ENCODE measurements around the gene PANX3. TPM values are rescaled to one million over a fixed set of nuclear protein-coding genes. Genes with fewer than 3 reads are reported as not detected.

Gene PANX3
- total and polyA plus RNA-seq, 8 donors: not detected

- DNase-seq: no peak
- H3K9me3 ChIP-seq: no peaks in the 10 kb centered on the region
- intact Hi-C loops (cut with DNase I): no loop called here
- no peaks in the 10 kb centered on the region for H3K27me3 ChIP-seq
- no peak for ATAC-seq
- no peak overlapping the region for H3K4me3 ChIP-seq
- no peak for FAIRE-seq
- TF ChIP-seq CTCF (IDR thresholded peaks at IDR 0.05): no peak
- no peaks in the 10 kb centered on the region for H3K4me1 ChIP-seq
- no peaks in the 10 kb centered on the region for H3K36me3 ChIP-seq
- 91 to 95% methylated on average over 5 of the region's 5 CpGs for WGBS, 2 donors
- H3K27ac ChIP-seq: no peak overlapping the region
These were observed 46.7 kb downstream of the PANX3 start for GRCh38 chr11:124657904-124658303.

- no peak for TF ChIP-seq CTCF (IDR thresholded peaks at IDR 0.05)
- intact Hi-C loops (cut with DNase I): no loop called here
- WGBS, 2 donors: 74 to 84% methylated on average over 3 of the region's 3 CpGs
- no peak overlapping the region for H3K4me3 ChIP-seq
- H3K4me1 ChIP-seq: no peaks in the 10 kb centered on the region
- no peak for DNase-seq
- no peak overlapping the region for H3K27ac ChIP-seq
- H3K9me3 ChIP-seq: no peaks in the 10 kb centered on the region
- FAIRE-seq: no peak
- no peaks in the 10 kb centered on the region for H3K36me3 ChIP-seq
- ATAC-seq: no peak
- H3K27me3 ChIP-seq: no peaks in the 10 kb centered on the region
These were observed 47.3 kb downstream of the PANX3 start for GRCh38 chr11:124658501-124658900.

GRCh38 chr11:124658986-124659385 is 47.8 kb downstream of the PANX3 start:
- Histone ChIP-seq H3K4me3 (no peak overlapping the region), H3K27ac (no peak overlapping the region), H3K36me3 (no peaks in the 10 kb centered on the region), H3K9me3 (no peaks in the 10 kb centered on the region), H3K27me3 (no peaks in the 10 kb centered on the region), H3K4me1 (no peaks in the 10 kb centered on the region)
- intact Hi-C loops (cut with DNase I): no loop called here
- FAIRE-seq (no peak), ATAC-seq (no peak), DNase-seq (no peak)
- TF ChIP-seq CTCF (IDR thresholded peaks at IDR 0.05): no peak
- 89 to 94% methylated on average over 1 of the region's 1 CpG for WGBS, 2 donors

GRCh38 chr11:124661553-124661952 is 50.3 kb downstream of the PANX3 start:
- DNase-seq (no peak), FAIRE-seq (no peak), ATAC-seq (no peak)
- Histone ChIP-seq H3K4me3 (no peak overlapping the region), H3K4me1 (no peaks in the 10 kb centered on the region), H3K27me3 (no peaks in the 10 kb centered on the region), H3K9me3 (no peaks in the 10 kb centered on the region), H3K27ac (no peak overlapping the region), H3K36me3 (no peaks in the 10 kb centered on the region)
- intact Hi-C loops (cut with DNase I): loop anchor here (10.0 kb wide), 2 partner anchors 93 to 173 kb away; partner anchors contain the start of gene VSIG2 (in 1 of the 3)
- TF ChIP-seq CTCF (IDR thresholded peaks at IDR 0.05): no peak

GRCh38 chr11:124662106-124662505 is 50.9 kb downstream of the PANX3 start:
- Histone ChIP-seq H3K4me1 (no peaks in the 10 kb centered on the region), H3K36me3 (no peaks in the 10 kb centered on the region), H3K27ac (no peak overlapping the region), H3K4me3 (no peak overlapping the region), H3K9me3 (no peaks in the 10 kb centered on the region), H3K27me3 (no peaks in the 10 kb centered on the region)
- FAIRE-seq (no peak), ATAC-seq (no peak), DNase-seq (no peak)
- WGBS, 2 donors: 79 to 81% methylated on average over 4 of the region's 4 CpGs
- TF ChIP-seq CTCF (IDR thresholded peaks at IDR 0.05): no peak
- intact Hi-C loops (cut with DNase I): loop anchor here (10.0 kb wide), 2 partner anchors 93 to 173 kb away; partner anchors contain the start of gene VSIG2 (in 1 of the 3)

All from pancreas (tissue), 10 donors.